ENCODE data around the gene METTL16.

The METTL16 gene

DNA sequence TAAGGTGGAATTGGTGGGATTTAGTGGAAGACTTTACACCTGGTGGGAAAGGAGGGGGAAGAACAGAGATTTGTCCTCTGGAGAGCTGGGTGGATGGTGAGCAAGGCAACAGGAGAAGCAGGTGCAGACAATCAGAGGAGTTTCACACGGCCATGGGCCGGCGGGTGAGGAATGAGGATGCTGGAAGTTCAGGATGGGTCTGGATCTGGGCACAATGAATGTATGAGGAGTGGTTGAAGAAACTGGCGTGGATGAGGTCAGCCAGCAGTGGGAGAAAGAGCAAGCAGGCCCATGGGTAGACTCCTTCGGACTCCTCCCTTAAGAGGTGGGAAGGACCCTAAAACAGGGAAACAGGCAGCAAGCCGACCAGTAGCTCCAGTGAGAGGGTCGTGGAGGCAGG is 100.7 kb downstream of the METTL16 start:
- DNase-seq, result no peak

DNA sequence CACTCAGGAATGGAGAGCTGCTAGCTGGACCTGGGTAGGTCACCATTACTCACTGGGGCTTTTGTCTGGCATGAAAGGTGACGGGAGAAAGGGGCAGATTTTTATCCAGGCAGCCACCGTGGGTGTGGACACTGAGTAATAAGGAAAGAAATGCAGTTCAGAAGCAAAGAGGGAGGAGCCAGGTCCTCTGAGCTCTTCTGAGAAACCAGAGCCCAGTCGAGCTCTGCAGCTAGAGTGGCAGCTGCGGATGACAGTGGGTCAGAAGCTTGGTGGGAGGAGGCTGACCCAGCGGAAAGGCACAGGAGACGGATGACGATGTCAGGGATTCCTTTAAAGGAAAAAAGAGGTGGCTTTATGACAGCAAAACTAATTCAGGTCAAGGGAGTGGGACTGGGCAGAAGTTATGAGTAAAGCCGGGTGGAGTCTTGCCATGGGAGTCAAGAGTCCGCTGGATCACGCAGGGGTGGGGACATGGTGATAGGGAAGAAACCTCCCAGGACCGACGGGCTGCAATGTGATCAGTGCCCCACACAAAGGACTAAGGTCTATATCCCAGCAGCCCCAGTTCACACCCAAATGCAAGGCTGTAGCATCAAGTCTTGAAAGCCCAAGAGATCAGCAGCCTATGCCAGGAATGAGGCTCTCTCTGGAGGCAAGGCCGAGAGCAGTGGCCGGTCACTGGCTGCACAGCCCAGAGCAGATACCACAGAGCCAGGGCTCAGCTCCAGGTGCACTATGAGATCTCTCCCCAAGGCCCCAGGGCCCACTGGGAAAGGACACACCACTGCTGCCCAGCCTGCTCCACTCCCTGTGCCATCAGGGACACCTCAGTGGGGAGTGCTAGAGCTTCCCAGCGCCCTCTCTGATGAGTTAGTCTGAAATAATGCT is 104.5 kb downstream of the METTL16 start:
- no peak for DNase-seq

DNA sequence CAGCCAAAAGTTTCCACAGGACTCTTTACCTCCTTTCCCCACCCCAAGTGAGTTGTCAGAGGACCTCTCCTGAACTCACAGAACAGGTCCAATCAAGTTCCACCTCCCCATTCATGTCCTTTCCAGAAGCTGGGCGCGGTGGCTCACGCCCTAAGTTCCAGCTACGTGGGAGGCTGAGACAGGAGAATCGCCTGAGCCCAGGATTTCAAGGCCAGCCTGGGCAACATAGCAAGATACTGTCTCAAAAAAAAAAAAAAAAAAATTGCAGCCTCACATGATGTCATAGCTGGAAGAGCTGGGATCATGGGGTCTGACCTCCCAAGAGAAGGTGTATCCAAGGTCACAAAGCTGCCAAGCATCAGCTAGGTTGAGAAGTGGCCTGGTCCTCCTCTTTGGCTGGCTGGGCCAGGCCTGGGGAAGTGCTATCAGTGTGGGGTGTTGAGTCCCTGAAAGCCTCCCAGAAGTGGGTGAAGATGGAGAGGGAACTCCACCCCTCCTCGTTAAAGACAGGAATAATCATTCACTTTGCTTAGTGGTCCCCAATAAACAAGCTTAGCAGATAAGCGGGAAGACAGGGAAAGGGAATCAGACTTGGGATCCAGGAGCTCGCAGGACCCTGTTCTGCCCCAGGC is 105.3 kb downstream of the METTL16 start:
- DNase-seq, result no peak

DNA sequence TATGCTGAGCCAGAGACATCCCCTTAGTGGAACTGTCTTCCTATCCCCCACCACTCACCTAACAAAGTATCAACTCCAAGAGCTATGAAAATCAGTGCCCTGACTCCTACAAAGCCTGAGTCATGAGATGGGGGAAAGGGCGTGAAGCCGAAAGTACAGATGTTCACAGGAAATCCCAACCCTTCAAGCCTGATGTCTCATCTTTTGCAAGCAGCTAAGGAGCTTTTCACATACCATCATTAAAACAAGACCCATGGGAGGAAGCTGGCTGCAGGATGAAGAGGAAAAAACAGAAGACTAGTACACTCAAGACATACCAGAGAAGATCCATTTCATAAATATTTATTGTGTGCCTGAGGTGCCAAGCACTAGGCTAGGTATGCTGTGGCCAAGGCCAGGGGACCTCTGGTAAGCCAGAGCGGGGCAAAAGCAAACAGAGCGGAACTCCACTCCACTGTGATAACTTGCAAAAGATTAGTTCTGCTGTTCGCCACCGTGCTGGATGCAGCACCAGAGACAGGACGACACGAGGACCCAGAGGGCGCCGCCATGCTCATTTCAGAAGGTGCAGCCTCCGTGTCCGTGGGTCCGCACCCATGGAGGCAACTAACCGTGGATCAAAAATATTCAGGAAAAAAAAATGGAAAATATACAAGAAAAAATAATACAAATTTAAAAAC is 106.3 kb downstream of the METTL16 start:
- DNase-seq, result no peak

DNA sequence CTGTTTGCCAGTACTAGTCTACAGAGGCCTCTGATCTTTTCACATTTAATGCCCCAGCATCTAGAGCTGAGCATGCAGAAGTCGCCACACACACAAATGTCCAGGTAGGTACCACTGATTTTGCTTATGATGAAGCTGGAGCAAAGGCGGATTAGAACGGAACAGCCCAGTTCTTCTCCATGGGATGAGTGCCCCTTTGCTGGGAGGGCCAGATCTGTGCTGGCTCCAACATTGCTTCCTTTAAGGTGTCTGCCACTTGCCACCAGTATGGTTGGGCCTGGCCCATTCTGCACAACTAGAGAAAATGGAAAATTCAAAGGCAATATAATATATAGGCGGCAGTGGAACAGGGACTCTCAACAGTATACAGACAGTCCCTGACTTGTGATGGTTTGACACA is 108.6 kb downstream of the METTL16 start:
- no peak for DNase-seq

DNA sequence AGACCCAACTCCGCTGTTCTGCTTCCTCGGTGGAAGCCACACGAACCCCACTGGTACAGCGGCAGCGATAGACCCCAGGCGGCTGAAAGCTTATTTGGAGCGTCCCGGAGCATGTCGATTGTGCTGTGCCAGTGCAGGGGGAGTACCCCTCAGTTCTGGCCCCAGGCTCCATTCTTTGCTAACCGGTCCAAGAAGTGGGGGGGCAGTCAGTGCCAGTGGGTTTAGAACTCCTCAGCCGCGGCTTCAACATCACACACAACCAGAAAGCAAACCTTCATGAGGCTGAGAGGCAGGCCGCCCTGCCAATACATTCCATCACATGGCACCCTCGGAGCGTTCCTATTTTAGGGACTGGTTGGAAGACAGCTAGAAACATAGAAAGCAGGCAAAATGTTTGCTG is 109.1 kb downstream of the METTL16 start:
- no peak for DNase-seq

DNA sequence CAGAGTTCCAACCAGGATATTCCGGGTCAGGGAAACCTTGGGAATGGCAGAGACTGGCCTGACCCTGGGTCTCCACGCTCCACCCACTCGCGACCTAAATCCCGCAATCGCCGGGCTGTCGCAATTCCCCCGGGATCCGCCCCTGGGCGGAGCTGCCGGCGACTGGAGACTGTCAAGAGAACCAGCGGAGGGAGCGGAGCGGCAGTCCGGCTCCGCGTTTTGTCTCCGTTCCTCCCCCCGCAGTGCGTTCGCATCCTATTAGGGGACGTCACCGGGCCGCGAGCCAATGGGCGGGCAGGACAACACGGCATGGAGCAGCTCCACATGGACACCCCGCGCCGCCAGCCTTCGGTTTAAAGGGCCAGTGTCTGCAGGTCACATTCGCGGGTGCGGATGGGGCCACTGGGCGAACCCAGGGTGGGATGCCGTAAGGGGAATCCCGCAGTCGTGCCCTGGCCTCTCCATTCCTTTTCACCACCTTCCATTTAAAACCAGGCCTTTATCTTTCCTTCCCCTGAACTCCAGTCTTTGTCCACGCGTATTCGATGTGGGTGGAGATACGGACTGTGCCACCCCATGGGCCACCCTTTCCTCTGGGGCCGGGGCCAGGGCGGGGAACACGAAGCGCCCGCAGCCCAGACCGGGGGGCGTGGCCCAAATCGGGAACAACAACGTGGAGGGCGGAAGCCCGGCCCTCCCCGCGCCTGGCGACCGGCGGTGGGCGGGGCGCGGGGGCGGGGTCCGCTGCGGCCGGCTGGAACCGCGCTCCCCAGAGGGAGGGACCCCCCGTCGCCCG is 110.1 kb downstream of the METTL16 start:
- DNase-seq, result peak; percentile 99 to 100

DNA sequence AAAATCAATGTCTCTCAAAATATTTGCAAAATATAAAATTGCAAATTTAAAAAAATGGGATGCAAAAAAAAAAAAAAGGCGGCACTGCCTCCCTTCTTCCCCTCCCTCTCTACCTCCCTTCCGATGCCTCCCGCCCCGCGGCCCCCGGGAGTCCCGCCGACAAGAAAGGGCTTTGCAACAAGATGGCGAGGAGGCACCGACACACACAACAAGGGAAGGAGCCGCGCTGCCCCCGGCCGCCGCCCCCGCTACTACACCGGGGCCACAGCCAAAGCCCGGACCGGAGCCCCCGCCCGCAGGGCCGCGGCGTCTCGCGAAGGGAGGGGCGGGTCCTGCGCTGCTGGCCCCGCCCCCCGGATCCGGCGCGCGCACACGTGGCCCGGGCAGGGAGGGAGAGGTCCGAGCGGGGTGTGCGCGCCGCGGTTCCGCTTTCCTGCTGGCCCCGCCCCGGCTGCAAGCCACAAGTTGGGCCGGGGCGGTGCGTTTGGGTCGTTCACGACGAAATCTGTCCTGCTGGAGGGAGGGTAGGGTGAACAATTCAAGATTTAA is 110.7 kb downstream of the METTL16 start, which contains the start of gene MNT:
Gene MNT (minus strand): TSS at position 184 of the 549 bp plus-strand sequence. CDS start 348 bp downstream, outside the sequence.
- DNase-seq, result peak; percentile 93 to 94

DNA sequence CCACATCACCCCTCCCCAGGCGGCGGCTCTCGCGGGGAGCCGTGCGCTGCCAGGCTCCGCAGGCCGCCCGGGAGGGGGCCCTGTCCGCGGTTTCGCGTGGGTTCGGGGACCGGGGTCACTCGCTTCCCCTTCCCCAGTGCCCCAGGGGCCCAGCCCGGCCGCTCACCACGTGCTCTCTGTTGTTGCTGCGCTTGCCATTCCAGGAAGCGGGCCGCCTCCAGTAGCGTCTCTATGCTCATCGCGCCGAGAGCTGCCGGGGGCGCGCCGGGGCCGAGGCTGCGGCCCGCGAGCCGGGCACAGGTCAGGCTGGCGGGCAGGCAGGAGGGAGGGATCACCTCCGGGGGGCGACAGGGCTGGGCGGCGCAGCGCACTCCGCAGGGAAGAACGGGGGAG is 111.2 kb downstream of the METTL16 start:
- peak; percentile 70 to 72 for DNase-seq

DNA sequence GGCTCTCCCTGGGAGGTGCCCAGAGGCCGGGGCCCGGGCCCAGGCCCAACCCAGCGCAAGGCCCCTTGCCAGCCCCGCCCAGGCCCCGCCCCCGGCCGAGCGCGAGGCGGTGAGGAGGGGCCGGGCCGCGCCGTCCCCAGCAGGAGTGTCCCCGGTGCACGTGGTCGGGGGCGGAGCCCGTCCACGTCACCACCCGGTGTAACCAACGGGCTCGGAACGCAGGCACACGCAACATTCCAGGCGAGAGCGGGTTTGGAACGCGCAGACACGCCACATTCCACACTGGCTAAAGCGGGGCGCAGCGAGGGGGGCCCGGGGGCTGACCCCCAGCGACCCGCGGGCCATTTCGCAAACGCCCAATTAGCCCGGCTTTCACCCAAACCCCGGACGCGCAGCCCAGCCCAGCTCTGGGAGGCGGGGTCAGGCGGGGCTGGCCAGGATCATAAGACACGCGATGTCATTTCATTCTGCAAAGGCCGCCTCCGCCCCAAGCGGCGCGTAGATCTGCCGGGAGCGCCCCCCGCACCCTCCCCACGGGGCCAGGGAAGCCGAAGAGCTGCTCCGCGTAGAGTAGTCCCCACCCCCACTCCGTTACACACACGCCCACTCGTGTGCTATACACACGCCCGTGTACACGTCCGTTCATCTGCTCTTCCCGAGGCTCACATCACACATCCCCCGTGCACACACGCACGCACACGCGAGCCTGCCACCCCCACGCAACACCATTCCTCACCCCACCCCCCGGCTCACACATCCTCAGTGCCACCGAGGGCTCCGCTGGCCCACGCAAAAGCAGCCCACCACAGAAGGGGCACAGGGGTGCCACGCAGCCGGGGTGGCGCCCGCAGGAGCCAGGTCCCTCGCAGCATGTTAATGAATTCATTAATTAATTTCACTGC is 111.9 kb downstream of the METTL16 start:
- DNase-seq, result peak; percentile 92 to 96

DNA sequence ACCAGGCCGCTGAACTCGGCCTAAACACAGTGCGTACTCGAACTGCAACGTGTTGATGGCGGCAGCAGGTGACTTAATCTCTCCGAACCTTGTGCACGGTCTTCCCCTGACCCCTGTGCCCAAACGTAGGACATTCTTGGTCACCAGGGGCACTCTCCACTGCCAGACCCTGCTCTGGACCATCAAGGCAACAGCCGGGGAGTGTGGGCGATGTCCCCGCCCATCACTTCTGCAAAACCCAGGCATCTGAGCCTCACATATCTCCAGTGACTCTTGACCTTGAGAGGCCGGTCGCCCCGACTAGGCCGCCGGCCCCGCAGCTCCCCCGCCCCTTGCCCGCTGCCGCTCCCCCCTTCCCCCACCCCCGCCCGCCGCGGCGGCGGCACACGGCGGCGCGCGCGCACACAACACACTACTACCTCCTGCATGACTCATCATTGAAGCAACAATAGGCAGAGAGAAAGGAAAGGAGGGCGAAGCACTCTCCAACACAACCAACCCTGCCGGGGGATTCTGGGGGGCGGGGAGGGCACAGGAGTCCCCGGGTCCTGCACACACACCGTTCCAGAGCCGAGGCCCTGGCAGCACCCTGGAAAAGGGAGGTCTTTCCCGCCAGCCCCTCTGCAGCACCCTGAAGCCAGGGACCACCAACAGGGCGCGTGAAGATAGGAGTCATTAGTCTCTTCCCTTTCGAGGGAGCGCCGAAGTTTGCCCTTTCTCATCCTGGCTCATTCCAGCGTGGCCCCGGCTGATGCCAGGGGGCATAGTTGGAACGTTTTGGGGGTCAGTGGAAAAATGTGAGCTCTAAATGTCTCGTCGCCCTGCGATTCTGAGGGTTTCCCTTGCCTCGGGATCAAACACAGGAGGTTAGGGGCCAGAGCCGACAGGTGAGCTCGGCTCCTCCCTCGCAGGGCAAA is 112.8 kb downstream of the METTL16 start:
- DNase-seq, result peak; percentile 59 to 62

DNA sequence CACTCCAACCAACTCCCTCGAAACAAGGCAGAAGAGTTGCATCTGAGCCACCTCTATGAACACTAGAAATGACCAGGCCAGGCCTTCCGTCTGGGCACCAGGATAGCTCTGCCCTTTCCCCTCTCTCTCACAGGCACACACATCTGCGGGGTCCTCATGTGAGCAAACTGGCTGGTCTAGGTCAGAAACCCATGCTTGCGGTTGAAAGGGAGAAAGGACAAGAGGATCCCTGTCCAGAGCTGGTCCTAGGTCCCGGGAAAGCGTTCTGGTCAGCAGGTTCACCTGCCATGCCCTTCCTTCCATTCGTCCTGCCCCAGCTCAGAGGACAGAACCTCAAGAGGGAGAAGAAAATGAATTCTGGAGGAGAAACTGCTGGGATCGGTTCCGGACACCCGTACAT is 113.5 kb downstream of the METTL16 start:
- DNase-seq, result no peak

DNA sequence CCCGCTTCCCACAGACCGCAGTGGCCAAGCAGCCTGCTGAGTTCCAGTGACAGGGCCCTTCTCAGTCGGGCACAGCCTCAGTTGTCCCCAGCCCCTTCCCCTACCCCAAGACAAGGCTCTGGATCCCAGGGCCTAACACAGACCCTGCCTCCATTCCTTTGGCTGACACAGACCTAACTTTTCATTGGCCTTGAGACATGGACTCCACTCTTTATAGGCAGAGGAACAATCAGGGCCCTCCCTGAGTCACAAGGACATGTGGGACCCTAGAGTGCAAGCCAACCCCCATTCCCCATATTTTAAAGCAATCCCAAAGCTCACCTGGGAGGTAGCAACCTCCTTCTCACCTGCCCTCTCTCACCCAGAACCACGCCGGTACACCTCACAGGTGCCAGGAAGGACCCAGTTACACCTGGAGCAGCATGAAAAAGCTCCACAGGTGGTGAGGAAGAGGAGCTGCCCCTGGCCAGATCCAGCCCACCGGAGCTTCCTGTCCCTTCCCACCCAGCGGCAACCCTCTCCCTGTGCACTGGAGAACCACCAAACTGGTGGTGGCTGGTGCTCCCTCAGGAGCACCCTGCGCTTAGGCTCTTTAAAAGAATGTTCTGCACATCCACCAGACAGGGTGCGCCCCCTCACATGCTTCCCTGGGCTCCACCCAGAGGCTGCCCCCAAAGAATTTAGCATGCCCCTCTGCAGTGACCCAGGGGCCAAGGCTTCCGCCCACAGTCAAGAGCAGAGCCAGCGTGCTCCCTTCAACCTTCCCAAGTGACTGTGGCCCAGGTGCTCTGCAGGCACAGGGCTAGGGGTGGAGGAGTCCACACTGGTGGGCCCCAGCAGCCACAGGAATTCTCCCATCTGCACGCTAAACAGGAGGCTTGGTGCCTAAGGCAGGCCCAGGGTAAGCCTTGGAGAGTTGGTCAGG is 114.2 kb downstream of the METTL16 start:
- DNase-seq, result no peak

DNA sequence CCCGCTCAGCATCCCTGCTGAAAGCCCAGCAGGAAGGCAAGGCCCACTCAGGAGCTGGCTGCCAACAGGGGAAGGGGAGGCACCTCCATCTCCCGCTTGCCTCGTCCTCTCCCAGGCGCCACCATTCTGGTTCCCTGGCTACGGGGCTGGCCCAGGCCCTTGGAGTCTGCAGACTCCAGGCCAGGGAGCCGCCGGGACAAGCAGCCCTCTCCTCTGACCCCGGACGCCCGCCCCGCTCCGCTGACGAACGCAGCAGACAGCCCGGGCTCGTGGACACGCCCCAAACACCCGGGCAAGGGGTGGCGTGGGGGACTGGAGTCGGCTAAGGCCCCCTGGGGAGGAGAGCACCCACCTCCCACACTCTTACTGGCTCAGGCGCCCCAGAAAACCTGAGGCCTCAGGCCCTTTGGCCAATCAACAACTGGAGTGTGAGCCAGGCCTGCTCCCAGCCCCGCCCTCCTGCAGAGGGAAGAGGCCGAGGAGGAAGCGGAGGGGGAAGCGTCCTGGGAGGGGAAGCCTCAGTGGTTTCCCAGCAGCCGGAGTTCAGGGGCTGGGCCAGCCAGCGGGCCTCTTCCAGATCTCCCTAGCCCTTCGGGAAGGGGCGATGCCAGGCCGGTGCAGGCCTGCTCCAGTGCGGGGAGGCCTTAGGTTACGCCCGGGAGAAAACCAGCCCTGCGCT is 115.0 kb downstream of the METTL16 start:
- DNase-seq, result peak; percentile 61 to 71

DNA sequence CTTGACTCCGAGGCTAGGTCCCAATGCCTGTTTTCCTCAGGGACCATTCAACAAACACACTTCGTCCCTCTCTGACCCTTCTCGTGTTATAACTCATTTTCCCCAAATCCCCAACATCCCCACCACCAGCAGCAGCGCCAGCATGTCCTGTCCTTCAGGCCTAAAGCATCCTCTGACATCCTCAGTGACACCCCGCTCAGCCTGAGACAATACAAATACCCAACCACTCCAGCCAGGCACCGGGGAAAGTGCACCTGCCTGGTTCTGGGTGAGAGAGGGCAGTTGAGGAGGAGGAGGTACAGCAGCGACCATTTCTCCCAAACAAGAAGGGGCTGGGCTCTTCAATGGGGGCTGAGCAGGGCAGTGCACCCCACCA is 115.5 kb downstream of the METTL16 start:
- DNase-seq, result no peak

DNA sequence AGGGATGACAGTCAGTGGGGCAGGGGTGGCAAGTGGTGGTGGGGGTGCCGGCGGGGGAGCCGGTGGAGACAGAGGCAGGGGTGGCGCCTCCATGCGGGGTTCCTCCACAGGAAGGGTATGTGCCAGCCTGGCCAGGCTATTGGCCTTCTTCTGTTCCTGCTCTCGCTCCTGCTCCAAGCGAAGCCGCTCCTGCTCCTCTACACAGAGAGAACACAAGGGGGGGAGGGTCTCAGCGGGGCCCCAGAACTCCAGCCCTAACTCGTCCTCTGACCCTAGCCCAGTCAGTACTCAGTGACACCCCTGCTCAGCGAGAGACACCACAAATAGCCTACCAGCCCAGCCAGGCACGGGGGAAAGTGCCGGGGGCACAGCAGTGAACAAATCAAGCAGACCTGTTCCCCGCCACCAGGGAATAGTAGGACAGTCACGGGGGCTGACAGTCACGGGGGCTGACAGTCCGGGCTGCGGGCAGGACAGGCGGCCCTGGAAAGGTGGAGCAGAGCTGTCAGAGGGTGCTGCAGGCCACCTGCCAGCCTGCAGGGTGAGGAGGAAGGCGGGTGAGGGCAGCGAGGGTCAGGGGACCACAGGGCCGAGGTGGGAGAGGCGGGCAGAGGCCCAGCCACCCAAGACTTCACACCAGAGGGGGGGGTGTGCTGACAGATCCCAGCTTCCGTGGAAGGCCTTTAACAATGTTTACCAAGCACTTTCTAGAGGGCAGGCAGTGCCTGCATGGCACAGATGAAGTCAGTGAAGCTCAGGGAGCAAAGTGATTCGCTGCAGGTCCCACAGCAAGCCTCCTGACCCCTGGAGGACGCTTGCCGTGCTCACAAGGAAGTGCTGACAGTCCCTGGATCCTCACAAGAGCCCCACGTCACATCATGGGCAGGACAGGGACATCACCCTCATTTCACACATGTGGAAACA is 116.2 kb downstream of the METTL16 start:
- DNase-seq, result no peak

DNA sequence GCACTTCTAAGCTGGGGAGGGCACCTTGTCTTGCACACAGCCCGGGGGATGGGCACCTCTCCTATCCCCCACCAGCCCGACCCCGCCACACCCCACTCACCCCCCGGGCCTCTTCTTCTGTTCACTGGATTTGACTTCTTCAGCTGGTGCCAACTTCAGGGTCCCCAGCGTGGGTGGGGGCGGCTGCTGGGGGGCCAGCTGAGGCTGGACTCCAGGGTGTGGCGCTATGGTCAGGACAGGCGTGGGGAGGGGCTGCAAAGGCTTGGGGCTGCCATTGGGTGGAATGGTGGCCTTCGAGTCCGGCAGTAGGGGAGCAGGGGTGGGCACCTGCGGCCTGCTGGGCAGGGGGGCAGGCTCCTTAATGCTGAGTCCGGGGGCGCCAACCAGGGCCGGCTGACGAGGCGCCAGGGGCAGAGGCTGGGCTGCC is 116.9 kb downstream of the METTL16 start:
- no peak for DNase-seq

Measured in stimulated activated CD4-positive, alpha-beta T cell treated with anti-CD3 and anti-CD28 coated beads, Interleukin-2, amount 100 ng/mL, for 24 hours (primary cell).